Measurements from ENCODE around the gene RUVBL2.

Gene RUVBL2

GRCh38 chr19:48997972-48998371 lies 4.3 kb downstream of the RUVBL2 start:
- no peak for DNase-seq (ENCODE audit: low read depth)
- no peak overlapping the region for H3K4me3 ChIP-seq (ENCODE audit: low read length)
- peak; percentile 71 for TF ChIP-seq CTCF (conservative IDR thresholded peaks at IDR 0.05; ENCODE audit: low read depth, low read length)

DNA sequence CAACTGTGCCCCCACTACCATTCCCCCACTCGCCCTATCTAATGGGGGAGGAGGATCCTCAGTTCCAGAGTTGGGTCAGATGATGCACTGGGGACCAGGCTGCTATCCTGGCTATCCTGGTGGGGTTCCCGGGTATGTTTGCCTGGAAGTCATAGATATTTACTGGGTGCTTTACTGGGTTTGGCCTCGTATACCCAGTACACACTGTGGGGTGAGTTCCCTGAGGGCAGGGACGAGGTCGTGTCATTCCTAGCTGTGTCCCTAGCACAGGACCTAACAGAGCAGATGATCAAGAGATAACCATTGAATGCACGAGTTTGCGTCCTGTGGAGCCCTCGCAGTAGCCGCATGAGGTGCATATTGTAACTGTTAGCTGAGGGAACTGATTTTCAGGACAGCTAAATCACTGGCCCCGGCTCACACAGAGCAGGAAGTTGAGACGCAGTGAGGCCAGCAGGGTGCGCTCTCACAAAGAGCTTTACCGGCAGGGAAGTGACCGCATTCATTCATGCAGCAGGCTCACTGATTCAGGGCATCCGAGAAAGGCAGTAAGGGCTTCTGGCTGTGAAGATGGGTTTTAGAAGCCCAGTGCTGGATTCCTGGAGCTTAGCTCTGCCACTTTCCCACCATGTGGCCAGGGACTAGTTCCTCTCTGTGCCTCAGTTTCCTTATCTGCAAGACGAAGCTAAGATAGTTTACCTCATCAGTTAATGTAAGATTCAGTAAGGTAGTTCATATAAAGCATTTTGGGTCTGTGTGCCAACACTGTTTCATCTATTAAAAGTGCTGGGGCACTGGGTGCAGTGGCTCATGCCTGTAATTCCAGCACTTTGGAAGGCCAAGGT lies 6.0 kb downstream of the RUVBL2 start:
- TF ChIP-seq CTCF (conservative IDR thresholded peaks at IDR 0.05; ENCODE audit: low read depth, low read length) = peak; percentile 86
- DNase-seq (ENCODE audit: low read depth) = no peak
- H3K4me3 ChIP-seq (ENCODE audit: low read length) = no peak overlapping the region

- no peak for DNase-seq (ENCODE audit: low read depth)
- no peak for TF ChIP-seq CTCF (conservative IDR thresholded peaks at IDR 0.05; ENCODE audit: low read depth, low read length)
- H3K4me3 ChIP-seq (ENCODE audit: low read length) = no peak overlapping the region
Measured at GRCh38 chr19:49004133-49004532, 10.4 kb downstream of the RUVBL2 start.

DNA sequence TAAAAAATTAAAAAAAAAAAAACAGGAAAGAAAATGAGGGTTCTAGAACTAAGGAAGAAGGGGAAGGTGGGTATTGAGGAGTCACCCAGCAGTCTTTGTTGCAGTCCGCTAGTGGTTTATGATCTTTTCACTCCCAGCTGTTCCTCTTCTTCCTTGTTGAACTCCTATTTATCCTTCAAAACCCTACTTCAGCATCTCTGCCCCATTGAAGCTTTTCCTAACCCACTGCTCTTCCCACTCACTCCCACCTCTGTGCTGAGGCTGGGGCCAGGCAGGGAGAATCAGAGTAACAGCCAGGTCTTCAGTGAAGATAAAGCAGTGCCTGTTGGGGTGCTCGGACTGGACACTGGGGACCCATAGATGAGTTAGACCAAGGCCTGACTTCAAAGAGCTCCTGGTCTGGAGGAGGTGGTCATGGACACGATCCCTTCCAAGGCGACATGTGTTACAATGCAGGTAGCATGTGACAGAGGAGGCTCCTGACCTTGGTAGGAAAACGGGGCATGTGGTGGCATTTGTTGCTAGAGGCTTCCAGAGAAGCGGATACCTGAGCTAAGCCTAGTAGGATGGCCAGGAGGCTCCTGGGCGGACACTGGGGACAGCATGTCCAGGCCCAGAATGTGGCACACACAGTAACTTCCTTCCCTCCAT lies 11.4 kb downstream of the RUVBL2 start:
- no peak overlapping the region for H3K4me3 ChIP-seq (ENCODE audit: low read length)
- DNase-seq (ENCODE audit: low read depth) = no peak
- TF ChIP-seq CTCF (conservative IDR thresholded peaks at IDR 0.05; ENCODE audit: low read depth, low read length) = no peak

DNA sequence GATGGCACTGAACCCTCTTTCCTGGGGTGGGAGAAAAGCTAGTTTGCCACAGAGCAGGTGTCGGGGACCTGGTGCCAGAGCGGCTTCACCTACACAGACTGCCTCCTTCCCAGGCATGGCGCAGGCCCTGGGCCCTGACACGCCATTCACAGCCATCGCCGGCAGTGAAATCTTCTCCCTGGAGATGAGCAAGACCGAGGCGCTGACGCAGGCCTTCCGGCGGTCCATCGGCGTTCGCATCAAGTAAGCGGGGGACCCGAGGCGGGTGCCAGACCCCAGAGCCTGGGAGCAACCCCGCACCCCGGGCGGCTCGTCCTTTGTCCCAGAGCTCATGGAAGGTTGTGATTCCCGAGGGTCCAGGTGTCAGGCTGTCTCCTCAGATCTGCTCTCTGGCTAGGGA lies 13.2 kb downstream of the RUVBL2 start:
- no peak for TF ChIP-seq CTCF (conservative IDR thresholded peaks at IDR 0.05; ENCODE audit: low read depth, low read length)
- DNase-seq (ENCODE audit: low read depth) = no peak
- H3K4me3 ChIP-seq (ENCODE audit: low read length) = no peak overlapping the region

- DNase-seq (ENCODE audit: low read depth) = no peak
- TF ChIP-seq CTCF (conservative IDR thresholded peaks at IDR 0.05; ENCODE audit: low read depth, low read length) = no peak
- no peak overlapping the region for H3K4me3 ChIP-seq (ENCODE audit: low read length)
Measured at GRCh38 chr19:49009828-49010227, 16.1 kb downstream of the RUVBL2 start.

DNA sequence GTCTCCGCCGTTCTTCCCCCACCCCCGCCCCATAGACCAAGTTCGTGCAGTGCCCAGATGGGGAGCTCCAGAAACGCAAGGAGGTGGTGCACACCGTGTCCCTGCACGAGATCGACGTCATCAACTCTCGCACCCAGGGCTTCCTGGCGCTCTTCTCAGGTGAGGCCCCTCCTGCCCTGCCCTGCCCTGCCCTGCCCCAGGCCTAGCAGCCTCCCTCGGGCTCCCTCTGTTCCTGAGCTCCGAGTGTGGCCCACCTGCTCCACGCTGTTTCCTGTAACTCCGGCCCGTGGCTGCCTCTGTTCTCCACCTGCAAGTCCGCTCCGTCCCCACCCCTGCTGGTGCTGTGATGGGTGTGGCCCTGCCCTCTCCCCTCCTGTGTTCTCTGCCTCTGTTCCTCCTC lies 16.8 kb downstream of the RUVBL2 start:
- no peak for DNase-seq (ENCODE audit: low read depth)
- TF ChIP-seq CTCF (conservative IDR thresholded peaks at IDR 0.05; ENCODE audit: low read depth, low read length) = no peak
- H3K4me3 ChIP-seq (ENCODE audit: low read length) = no peak overlapping the region

All from retinal pigment epithelial cell (primary cell).